RCC 7860 (cell line): ENCODE results near the gene TRPM2.

Experiments
- DNase-seq: peaks from one replicate; pipeline ENCODE4 v3.0.0-alpha.2; 2015; ENCODE audit warnings: low spot score
- FAIRE-seq: peaks from 2 replicates; lab custom pipeline; 2012; peaks lifted over from hg19 to GRCh38; lab: Jason Lieb, UNC

Gene TRPM2

DNA sequence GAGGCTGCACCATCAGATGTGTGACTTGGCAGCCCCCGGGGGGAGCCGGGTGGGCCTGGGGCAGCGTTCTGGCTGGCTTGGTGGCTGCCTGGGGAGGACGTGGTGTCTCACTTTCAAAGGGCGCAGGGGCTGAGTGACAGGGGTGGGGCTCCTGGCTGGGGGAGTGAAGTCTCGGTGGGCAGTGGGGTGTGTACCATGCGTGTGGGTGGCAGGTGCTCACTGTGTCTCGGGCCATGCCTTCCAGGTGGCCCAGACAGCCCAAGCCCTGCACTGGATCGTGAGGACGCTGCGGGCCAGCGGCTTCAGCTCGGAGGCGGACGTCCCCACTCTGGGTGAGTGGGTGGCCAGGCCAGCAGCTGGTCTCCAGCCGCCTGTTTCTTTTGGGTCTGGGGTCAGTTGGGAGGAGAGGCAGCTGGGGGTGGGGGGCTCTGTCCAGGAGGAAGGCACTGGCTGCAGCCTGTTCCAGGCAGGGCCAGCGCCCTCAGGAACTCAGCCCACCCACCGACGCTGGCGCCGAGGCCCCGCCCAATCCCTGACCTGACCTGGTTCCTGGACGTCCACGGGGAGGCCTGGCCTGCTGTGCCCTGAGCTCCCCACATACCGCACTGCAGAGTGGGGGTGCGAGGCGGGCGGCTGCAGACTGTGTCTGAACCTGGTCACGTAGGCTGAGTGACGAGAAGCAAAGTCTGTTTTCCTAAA is 71.3 kb downstream of the TRPM2 start:
- FAIRE-seq: no peak
- DNase-seq: no peak

- no peak for DNase-seq
- FAIRE-seq: no peak
Measured at GRCh38 chr21:44425307-44425894, 72.0 kb downstream of the TRPM2 start.

DNA sequence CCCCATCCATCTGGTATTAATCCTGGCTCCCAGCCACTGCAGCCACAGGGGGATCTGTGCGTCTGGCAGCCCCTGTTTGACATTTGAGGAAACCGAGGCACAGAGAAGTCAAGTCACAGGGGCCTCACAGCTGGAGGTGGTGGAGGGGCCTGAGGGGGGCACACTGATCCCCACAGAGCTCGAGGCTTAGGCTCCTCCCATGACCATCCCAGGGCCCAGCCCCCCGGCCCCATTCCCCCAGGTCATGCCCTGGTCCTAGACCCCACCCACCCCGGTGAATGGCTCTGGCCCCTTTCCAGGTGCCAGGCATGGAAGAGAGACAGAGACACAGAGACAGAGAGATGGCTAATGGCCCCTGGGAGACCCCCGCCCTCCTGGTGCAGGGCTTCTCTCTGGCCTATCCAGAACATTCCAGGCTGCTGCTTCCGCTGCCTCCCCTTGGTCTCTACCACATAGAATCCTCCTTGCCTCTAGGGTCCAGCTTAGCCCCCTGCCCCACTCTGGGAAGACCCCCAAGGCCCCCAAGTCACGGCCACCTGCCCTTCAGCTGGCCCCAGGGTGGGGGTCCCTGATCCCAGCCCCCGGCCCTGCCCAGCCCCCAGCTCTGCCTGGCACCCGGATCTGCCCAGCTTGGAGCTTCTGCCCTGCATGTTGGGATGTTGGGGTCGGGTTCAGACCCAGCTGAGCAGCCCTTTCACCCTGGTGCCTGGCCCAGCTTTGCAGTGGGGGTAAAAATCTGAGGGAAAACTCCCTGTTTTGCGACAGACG is 72.7 kb downstream of the TRPM2 start:
- FAIRE-seq (no peak), DNase-seq (no peak)

DNA sequence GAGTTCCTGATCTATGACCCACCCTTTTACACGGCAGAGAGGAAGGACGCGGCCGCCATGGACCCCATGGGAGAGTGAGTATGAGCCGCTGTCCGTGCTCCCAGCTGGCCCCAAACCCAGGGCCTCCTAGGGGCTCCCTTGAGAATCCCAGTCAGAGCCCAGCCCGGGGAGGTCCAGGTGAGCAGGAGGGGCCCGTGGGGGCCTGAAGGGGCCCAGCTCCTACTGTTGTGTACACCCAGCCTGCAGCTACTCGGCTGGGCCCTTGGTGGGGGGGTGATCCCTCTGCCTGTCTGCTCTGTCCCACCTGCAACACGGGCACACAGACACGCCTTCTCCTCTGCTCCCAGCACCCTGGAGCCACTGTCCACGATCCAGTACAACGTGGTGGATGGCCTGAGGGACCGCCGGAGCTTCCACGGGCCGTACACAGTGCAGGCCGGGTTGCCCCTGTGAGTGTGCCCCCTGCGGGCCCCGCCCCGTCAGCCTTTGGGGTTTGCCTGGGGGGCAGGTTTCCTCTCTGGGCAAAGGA is 73.3 kb downstream of the TRPM2 start:
- FAIRE-seq (no peak), DNase-seq (no peak)

- FAIRE-seq (no peak), DNase-seq (no peak)
Measured at GRCh38 chr21:44427241-44428120, 74.1 kb downstream of the TRPM2 start.

- FAIRE-seq (no peak), DNase-seq (peak; percentile 32)
Measured at GRCh38 chr21:44428281-44428960, 75.0 kb downstream of the TRPM2 start.

DNA sequence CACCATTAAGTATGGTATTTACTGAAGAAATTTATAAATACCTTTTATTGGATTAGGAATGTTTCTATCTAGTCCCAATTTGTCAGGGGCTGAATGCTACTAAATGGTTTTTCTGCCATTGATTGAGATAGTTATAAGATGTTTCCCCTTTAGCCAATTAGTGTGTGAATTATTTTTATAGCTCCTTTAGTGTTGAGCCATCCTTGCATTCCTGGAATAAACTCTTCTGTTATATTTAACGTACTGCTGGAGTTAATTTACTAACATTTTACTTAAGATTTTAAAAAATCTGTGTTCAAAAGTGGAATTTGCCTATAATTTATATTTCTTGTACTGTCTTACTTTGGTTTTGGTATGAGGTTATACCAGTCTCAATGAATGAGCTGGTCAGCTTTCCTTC is 76.5 kb downstream of the TRPM2 start:
- no peak for FAIRE-seq

GRCh38 chr21:44431300-44431699 is 77.9 kb downstream of the TRPM2 start:
- no peak for DNase-seq
- no peak for FAIRE-seq

More for the DNA sequence above, 76.5 kb downstream of the TRPM2 start:
- no peak for DNase-seq

- no peak for FAIRE-seq
- no peak for DNase-seq
Measured at GRCh38 chr21:44432841-44433790, 79.7 kb downstream of the TRPM2 start.

- DNase-seq (no peak), FAIRE-seq (no peak)
Measured at GRCh38 chr21:44433791-44434567, 80.6 kb downstream of the TRPM2 start.

DNA sequence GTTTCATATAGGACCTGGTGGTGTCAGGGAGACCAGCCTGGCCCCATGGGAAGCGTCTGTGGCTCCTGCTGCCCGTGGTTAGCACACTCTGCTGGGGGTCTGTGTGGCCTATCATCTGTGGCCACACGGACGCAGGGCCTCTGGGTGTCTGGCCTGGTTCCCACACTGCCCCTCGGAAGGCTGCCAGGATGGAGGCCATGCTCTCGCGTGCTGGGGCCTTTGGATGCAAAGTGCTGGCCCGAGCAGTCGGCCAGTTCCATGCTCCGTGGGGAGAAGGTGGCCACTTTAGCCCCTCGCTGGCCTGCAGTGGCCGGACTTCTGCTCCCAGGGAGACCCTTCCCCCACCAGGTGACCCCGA is 81.1 kb downstream of the TRPM2 start:
- FAIRE-seq: no peak
- DNase-seq: no peak

DNA sequence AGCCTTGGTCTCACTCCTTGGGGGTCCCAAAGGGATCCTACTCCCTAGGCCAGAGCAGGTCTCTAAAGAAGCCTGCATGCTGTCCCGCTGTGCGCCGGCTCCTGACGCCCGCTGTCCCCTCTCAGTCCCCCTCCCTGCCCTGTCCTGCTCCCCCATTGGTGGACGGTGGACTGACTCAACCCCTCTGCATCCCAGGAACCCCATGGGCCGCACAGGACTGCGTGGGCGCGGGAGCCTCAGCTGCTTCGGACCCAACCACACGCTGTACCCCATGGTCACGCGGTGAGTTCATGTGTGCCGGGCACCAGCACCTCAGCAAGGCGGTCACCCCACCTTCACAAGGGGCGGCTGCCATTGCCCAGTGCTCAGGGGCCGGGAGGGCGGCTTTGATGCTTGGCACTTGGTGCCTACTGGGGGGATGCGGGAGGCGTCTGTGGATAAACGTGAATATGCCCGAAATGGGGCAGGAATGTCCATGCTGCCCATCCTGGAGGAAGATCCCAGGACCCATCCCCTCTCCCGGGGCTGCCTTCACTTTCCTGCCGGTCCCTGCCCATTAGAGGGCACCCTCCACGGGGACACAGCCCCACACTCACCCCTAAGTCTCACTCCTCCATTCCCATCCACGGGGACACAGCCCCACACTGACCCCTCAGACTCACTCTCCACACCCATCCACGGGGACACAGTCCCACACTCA is 81.7 kb downstream of the TRPM2 start:
- FAIRE-seq (no peak), DNase-seq (no peak)

DNA sequence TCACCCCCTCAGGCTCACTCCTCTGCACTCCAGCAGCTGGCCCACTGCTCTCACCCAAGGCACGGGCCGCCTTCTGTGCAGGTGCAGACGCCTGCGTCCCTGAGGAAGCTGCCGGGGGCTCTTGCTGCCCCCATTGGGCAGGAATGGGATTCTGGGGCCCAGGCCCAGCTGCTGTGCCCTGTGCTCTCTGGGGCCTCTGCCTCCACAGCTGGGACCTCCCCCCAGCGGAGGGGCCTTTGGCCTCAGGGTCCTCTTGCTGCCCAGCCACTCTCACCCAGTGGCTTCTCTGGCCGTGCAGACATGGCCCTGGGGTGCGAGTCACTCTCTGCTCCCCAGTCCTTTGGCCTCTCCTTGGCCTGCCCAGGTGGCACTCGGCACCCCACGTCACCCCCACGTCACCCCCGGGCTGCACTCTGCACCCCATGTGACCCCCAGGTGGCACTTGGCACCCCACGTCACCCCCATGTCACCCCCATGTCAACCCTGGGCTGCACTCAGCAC is 82.7 kb downstream of the TRPM2 start:
- FAIRE-seq: no peak
- no peak for DNase-seq

GRCh38 chr21:44436958-44437357 is 83.5 kb downstream of the TRPM2 start:
- DNase-seq (no peak), FAIRE-seq (no peak)

- no peak for FAIRE-seq
- DNase-seq: no peak
Measured at GRCh38 chr21:44437371-44437695, 83.9 kb downstream of the TRPM2 start.

DNA sequence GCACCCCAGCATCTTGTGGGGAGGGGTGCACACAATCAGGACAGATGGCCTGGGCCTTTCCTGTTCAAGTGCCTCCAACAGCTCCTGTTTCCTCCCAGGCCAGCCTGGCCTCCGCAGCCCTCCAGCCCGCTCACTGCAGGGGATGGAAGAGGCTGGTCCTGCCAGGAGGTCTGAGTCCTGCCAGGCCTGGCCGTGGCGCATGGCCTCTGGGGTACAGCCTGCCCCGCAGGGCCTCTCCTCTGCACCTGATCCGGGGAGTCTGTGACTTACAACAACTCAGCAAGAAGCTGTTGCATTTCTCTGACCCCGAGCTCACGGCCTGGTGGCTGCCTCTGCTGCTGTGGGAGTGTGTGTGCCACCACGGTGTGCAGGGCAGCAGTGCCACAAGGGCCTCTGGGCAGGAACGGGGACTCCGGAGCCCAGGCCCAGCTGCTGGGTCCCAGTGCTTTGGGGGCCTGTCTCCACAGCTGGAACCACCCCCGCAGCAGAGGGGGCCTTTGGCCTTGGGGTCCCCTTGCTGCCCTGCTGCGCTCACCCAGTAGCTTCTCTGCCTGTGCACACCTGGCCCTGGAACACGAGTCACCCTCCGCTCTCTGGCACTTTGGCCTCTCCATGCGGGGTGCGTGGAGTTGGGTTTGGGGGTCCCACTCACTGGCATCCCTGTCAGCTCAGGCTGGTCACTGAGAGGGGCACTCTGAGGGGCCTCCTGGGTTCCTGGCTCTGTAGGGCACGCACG is 84.4 kb downstream of the TRPM2 start:
- FAIRE-seq (no peak), DNase-seq (no peak)

GRCh38 chr21:44438531-44439210 is 85.2 kb downstream of the TRPM2 start:
- FAIRE-seq (no peak), DNase-seq (no peak)
